GM18526 (cell line): ENCODE results near the gene SPATA3.

ENCODE experiments used
- POLR2A ChIP-seq: IDR thresholded peaks from 3 replicates; pipeline ENCODE4 v1.6.1; 2011; ENCODE audit not compliant: insufficient read length; ENCODE audit errors: extremely low read depth

SPATA3 gene

GRCh38 chr2:231001921-231002320 is 6.0 kb downstream of the SPATA3 start:
- no peak for TF ChIP-seq POLR2A

GRCh38 chr2:231002641-231003040 is 6.7 kb downstream of the SPATA3 start:
- no peak for TF ChIP-seq POLR2A

DNA sequence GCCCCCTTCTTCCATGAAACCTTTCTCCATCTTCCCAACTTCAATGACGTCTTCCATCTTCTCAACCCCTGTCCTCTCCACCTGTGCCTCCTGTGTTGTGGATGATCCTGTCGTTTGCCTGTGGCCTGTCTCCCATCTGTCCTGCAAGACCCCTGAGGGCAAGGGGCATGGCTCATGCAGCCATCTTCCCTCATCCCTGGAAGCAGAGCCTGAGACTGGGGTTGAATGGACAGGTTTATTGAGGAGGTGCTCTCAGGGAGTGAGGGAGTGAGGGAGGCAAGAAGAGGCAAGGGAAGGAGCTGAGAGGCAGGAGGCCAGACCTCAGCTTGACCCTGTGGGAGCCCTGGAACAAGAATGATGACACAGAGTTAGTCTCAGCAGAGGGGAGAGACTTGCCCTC is 7.3 kb downstream of the SPATA3 start:
- no peak for TF ChIP-seq POLR2A

- TF ChIP-seq POLR2A, result no peak
Observed at GRCh38 chr2:231007286-231008098, 11.6 kb downstream of the SPATA3 start.

GRCh38 chr2:231008131-231008530 is 12.2 kb downstream of the SPATA3 start:
- no peak for TF ChIP-seq POLR2A

GRCh38 chr2:231009236-231009919 is 13.5 kb downstream of the SPATA3 start:
- TF ChIP-seq POLR2A, result no peak

DNA sequence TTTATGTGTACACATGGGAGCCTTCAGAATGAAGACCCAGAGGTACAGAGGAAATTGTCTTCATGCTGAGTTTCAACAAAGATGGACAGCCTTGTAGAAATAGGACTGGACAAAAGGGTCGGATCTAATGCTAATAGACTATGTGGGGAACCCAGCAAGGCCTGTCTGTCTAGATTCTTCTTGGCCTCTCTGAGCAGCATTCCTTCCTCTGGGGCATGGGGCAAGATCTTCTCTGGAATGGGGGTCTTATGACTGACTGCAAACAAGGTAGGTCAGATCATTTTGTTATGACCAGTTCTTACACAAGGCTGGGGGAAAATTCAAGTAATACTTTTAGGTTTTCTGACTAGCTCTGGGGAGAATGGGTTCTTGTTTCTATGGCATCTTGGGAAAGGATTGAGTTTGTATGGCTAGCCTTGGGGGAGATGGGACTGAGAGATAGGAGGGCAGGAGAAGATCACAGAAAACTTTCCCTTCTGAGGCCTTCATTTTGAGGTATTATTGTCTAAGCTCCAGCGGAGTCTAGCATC is 14.3 kb downstream of the SPATA3 start:
- TF ChIP-seq POLR2A, result no peak

GRCh38 chr2:231011526-231011925 is 15.6 kb downstream of the SPATA3 start:
- TF ChIP-seq POLR2A, result no peak

DNA sequence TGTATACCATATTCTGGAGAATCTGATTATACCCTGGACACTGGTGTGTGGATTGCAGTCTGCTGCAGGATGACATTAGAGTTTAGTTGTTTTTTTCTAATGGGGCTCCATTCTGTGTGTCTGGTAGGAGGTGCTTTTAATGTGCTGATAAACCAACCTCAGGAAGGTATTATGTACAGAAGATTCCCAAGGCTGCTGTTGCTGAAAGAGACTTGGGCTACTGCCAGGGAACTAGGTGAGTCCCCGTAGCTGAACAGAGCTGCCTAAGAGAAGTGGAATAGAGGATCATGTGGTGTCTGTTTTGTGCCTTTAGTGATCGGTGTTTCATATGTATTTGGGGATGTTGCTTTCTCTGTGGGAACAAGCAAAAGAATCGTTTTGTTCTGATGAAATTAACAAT is 16.5 kb downstream of the SPATA3 start:
- TF ChIP-seq POLR2A, result no peak

DNA sequence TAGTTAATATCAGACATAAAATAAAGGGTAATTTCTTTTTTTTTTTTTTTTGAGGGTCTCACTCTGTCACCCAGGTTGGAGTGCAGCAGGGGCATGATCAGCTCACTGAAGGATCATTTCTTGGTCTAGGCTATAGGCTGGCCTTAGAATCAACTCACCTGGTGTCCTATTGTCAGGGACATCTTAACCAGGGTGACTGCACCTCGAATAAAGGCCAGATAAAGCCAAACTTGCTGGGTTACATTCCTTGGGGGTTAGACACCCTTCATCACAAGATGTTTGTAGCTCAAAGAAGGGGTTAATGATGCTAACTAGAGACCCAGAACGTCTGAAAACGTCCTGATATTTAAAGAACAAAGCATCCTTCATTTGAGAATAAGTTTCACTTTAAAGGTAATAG is 17.9 kb downstream of the SPATA3 start:
- no peak for TF ChIP-seq POLR2A

DNA sequence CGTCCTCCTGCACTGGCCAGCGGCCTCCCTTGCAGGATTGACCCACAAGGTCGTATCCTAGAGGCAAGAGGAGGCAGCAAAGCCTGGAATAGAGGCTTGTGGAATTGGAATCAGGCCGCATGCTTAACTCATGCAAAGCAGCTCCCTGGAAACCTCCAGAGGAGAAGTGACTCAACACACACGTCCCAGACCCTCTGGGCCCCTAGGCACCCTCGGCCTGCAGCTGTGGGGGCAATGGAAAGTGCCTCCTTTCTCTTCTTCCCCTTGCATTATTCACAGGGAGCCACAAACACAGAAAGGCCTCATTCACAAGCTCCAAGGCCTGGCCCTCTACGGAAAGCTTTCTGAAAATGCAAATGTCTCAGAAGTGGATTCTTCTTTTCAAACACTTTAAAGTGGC is 19.6 kb downstream of the SPATA3 start:
- no peak for TF ChIP-seq POLR2A

GRCh38 chr2:231015926-231016325 is 20.0 kb downstream of the SPATA3 start:
- TF ChIP-seq POLR2A, result no peak

DNA sequence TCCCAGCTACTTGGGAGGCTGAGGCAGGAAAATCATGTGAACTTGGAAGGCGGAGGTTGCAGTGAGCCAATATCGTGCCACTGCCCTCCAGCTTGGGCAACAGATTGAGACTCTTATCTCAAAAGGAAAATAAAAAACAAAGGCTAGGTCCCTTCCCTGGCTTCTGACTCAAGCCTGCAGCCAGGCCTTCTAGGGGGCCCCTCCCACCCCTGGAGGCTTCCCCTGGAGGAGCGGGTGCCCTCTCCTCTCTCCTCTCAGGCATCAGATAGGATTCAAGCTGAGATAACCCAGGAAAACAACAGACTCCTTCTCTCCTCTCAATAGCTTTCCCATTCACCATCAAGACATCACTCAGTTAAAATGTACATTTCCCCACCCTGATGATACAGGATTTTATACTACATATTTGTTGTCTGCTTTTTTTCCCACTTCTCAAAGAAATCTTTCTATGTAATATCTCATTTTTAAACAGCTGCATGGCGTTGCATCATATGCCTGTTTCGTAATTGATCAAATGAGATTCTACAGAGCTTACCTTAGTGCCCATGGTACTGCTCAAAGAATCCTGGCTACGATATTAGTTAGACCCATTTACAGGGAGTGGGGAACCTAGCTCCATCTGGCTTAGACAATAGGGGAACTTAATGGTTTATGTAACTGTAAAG is 20.8 kb downstream of the SPATA3 start:
- no peak for TF ChIP-seq POLR2A

DNA sequence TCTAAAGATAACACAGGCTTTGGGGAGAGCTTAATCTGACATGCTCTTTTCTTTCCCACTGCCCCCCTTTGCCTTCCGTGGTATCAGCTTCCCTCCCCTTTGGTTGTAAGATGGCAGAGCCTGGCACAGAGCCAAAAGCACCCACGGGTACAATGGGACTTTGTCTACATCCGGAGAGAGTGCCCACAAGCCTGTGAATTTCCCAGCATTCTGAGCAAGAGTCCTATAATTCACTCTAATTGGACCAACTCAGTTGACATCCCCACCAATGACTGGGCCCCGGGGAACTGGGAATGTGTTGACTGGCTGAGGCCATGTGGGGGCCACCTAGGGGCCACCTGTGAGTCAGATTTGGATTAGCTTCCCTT is 21.3 kb downstream of the SPATA3 start:
- no peak for TF ChIP-seq POLR2A

DNA sequence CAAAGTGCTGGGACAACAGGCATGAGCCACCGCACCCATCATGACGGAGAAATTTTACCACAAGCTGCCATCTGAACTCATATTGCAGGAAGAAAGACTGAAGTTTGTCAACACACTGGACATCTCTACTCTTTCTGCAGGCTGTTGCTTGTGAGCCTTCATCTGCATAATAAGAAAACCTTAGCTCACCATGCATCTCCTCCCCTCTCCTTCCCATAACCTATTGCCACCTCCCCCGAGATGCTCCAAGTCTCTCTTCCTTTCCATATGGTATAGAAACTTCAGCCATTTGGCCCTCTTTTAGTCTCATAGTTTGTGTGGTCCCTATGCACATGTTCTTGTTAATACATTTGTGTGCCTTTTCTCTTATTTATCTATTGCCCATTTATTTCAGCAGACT is 22.3 kb downstream of the SPATA3 start:
- no peak for TF ChIP-seq POLR2A

GRCh38 chr2:231028889-231029288 is 33.0 kb downstream of the SPATA3 start:
- no peak for TF ChIP-seq POLR2A
